ENCODE data around the gene TRIP12. TPM values are rescaled to one million over a fixed set of nuclear protein-coding genes. Genes with fewer than 3 reads are reported as not detected.
A peak's percentile ranks its signal among the peaks of the same experiment; 100 is the strongest.

TRIP12 gene
- total and polyA plus RNA-seq, 2 donors from 2014 or later, result 29.3 to 225 TPM

DNA sequence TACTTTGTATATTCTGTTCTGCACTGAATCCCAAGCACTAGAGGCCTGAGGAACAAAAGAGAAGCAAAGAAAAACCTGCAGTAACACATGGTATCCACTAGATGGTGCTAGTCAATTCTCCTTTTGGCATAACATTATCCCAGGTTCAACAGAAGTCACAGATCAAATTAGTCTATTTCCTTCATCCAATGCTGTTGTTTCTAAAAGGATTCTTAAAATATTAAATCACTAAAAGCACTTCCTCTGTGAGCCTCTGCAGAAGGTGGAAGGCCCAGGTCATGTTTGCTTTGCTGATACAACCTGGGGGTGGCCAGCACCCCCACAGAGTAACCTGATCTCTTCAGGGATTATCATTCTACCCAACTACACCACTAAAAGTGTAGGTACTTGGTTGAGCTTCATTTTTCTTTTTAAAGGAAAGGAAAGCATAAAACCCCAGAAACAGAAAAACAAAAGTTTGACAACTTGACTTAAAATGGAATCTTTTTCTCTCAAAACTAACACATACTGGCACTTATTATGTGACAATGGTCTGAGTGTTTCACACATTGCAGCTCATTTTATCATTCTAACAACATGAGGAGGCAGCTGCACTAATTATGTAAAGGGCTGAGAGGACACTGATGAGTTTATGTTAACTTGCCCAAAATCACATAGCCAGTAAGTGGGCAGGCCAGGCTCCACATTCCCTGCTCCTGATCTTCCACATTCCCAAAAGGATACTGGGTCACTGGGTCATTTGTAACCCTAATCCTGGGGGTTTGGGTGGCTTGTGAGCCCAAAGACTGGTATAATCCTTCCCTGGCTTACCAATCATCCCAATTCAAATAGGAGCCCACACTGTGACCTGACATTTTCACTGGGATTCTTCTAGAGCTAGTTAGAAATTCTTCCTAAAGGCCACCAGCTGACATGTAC, 140.7 kb downstream of the TRIP12 start:
- Histone ChIP-seq H3K4me1 (ENCODE audit: control insufficient read depth in 2 of 3, insufficient read depth in 2 of 3, low read depth in 1 of 3, low read length in 3 of 3) (no peaks in the 10 kb centered on the region), H3K4me3 (ENCODE audit: low read length in 3 of 3) (no peak overlapping the region), H3K9me3 (ENCODE audit: control insufficient read depth in 2 of 3, insufficient read depth in 1 of 3, low read length in 3 of 3) (no peaks in the 10 kb centered on the region), H3K9ac (ENCODE audit: low read length in 3 of 3) (no peak overlapping the region), H3K36me3 (ENCODE audit: control insufficient read depth in 2 of 3, insufficient read depth in 3 of 3, low read length in 3 of 3) (peaks cover 6 to 33% (median 28%) of the 10 kb centered on the region in 3 donors), H3K27ac (ENCODE audit: low read depth in 2 of 2, low read length in 2 of 2) (no peak overlapping the region), H3K27me3 (ENCODE audit: control insufficient read depth, insufficient read depth, low read length) (no peaks in the 10 kb centered on the region)
- FAIRE-seq (peak; percentile 82), DNase-seq (peak in 2 of 5 donors; percentile 49 to 65)
- peak; percentile 62 for TF ChIP-seq CTCF (IDR thresholded peaks at IDR 0.05; ENCODE audit: borderline replicate concordance, extremely low read depth, insufficient read depth)
- intact Hi-C loops (cut with DNase I), result no loop called here

DNA sequence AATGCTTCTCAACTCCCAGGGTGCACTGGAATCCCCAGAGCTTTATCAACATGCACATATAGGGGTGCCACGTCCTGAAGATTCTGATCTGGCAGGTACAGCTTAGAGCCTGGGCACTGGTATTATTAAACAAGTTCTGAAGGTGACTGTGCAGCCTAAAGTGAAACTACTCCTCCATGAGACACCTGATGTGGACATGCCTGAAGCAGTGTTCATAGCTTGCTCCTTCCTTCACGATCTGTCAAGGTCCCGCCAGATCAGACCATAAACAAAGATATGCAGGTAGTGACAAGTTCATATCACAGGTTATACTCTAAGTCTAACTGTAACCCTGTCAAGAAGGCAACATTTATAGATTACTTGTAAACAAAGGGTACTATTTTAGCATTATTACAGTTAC, 142.2 kb downstream of the TRIP12 start:
- H3K27ac ChIP-seq (ENCODE audit: low read depth in 2 of 2, low read length in 2 of 2), result no peak overlapping the region
- no peak for FAIRE-seq
- H3K4me3 ChIP-seq (ENCODE audit: low read length in 3 of 3), result no peak overlapping the region
- H3K36me3 ChIP-seq (ENCODE audit: control insufficient read depth in 2 of 3, insufficient read depth in 3 of 3, low read length in 3 of 3), result peaks cover 6 to 27% (median 24%) of the 10 kb centered on the region in 3 donors
- H3K27me3 ChIP-seq (ENCODE audit: control insufficient read depth, insufficient read depth, low read length), result no peaks in the 10 kb centered on the region
- TF ChIP-seq CTCF (IDR thresholded peaks at IDR 0.05; ENCODE audit: borderline replicate concordance, extremely low read depth, insufficient read depth), result no peak
- DNase-seq, result no peak
- no peak overlapping the region for H3K9ac ChIP-seq (ENCODE audit: low read length in 3 of 3)
- H3K4me1 ChIP-seq (ENCODE audit: control insufficient read depth in 2 of 3, insufficient read depth in 2 of 3, low read depth in 1 of 3, low read length in 3 of 3), result no peaks in the 10 kb centered on the region
- intact Hi-C loops (cut with DNase I), result no loop called here
- no peaks in the 10 kb centered on the region for H3K9me3 ChIP-seq (ENCODE audit: control insufficient read depth in 2 of 3, insufficient read depth in 1 of 3, low read length in 3 of 3)

DNA sequence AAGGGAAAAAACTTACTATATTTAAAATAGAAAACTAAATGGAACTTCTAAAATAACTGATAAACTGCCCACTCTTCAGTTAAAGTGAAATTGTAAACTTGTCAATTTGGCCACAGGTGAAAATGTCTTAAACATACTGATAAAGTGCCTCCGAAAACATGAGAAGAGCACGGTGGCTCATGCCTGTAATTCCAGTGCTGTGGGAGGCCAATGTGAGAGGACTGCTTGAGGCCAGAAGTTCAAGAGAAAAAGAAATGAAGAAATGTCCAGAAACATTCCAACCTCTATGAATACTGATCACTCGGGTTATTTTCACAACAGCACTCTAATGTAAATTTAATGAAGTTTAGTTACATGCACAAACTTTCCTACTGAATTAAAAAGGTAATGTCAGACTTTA, 144.1 kb downstream of the TRIP12 start:
- no peaks in the 10 kb centered on the region for H3K27me3 ChIP-seq (ENCODE audit: control insufficient read depth, insufficient read depth, low read length)
- no peaks in the 10 kb centered on the region for H3K4me1 ChIP-seq (ENCODE audit: control insufficient read depth in 2 of 3, insufficient read depth in 2 of 3, low read depth in 1 of 3, low read length in 3 of 3)
- no peak for DNase-seq
- no peaks in the 10 kb centered on the region for H3K9me3 ChIP-seq (ENCODE audit: control insufficient read depth in 2 of 3, insufficient read depth in 1 of 3, low read length in 3 of 3)
- H3K4me3 ChIP-seq (ENCODE audit: low read length in 3 of 3), result no peak overlapping the region
- no peak overlapping the region for H3K9ac ChIP-seq (ENCODE audit: low read length in 3 of 3)
- intact Hi-C loops (cut with DNase I), result no loop called here
- H3K36me3 ChIP-seq (ENCODE audit: control insufficient read depth in 2 of 3, insufficient read depth in 3 of 3, low read length in 3 of 3), result peaks cover 11 to 36% (median 33%) of the 10 kb centered on the region in 3 donors
- no peak overlapping the region for H3K27ac ChIP-seq (ENCODE audit: low read depth in 2 of 2, low read length in 2 of 2)
- FAIRE-seq, result no peak
- no peak for TF ChIP-seq CTCF (IDR thresholded peaks at IDR 0.05; ENCODE audit: borderline replicate concordance, extremely low read depth, insufficient read depth)

Data from kidney (tissue), 14 donors.